ENCODE measurements around the gene TENM4.

- TF ChIP-seq POLR2A (IDR thresholded peaks at IDR 0.05) (no peak), CTCF (IDR thresholded peaks at IDR 0.05) (no peak)
These were observed 656.3 kb downstream of the TENM4 start for GRCh38 chr11:78784321-78785061.

All from uterus (tissue), 2 donors.